Astrocyte of the cerebellum (primary cell): ENCODE results near the gene ANP32B.

Experiments
- DNase-seq: peaks from one replicate; pipeline ENCODE4 v3.0.0-alpha.2; 2011; ENCODE audit warnings: low read depth
- H3K4me3 ChIP-seq: 2 replicates; pipeline ENCODE4 v1.5.1; 2011; ENCODE audit warnings: mild to moderate bottlenecking, low read depth, low read length, moderate library complexity
- CTCF ChIP-seq: IDR thresholded peaks from 2 replicates; pipeline ENCODE4 v1.5.1; 2012; ENCODE audit warnings: low read length, low read depth, moderate library complexity, mild to moderate bottlenecking; ENCODE audit errors: missing control alignments
- in situ Hi-C: cut with HindIII; loops from 2 replicates; pipeline ENCODE4 v1.10.0; 2017; ENCODE audit warnings: low sequenced_read_pairs

Gene ANP32B

GRCh38 chr9:98062161-98062560, 79.0 kb downstream of the ANP32B start:
- H3K4me3 ChIP-seq, result no peak overlapping the region
- DNase-seq, result no peak
- in situ Hi-C loops, result no loop called here
- TF ChIP-seq CTCF, result no peak

DNA sequence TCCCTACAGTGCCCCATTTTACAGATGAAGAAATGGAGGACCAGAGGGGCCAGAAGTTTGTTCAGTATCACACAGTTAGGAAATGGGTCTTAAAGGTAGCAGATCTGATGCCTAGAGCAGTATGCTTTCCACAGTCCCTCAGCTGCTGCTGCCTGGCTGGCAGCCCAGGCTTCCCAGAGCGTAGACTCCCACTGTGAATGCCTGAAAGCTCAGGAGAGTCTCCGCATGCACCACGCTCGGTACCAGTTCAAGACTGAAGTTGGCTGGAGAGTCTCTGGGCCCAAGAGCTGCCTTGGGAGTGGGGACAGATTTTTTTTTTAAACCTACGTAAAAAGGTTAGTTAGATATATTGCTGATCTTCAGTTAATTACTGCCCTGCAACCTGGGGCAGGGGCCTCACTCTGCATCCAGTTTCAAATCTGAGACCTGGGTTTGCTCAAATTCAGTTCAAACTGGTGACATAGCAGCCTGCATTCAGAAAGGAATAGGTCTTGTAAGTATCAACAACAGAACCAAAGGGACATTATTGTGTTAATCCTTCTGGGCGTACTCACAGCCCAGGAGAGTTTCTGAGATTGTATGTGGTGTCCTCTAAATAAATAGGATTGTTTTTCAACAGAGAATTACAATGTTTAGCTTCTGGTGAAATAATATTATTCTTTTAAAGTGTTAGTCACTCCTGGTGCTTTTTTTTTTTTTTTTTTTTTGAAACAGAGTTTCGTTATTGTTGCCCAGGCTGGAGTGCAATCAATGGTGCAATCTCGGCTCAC, 81.7 kb downstream of the ANP32B start:
- TF ChIP-seq CTCF, result no peak
- in situ Hi-C loops, result no loop called here
- H3K4me3 ChIP-seq, result no peak overlapping the region
- peak; percentile 11 for DNase-seq
